Measurements from ENCODE around the gene PIN1.
A peak's percentile ranks its signal among the peaks of the same experiment; 100 is the strongest.

The PIN1 gene

GRCh38 chr19:9857076-9857721, 22.1 kb downstream of the PIN1 start:
- no peak for DNase-seq

GRCh38 chr19:9857920-9858746, 23.0 kb downstream of the PIN1 start:
- no peak for DNase-seq

- no peak for DNase-seq
Measured at GRCh38 chr19:9858766-9859165, 23.6 kb downstream of the PIN1 start.

- DNase-seq, result no peak
Measured at GRCh38 chr19:9860407-9860806, 25.3 kb downstream of the PIN1 start.

- no peak for DNase-seq
Measured at GRCh38 chr19:9861503-9861902, 26.4 kb downstream of the PIN1 start.

- DNase-seq, result no peak
Measured at GRCh38 chr19:9862938-9863337, 27.8 kb downstream of the PIN1 start.

GRCh38 chr19:9863759-9864158, 28.6 kb downstream of the PIN1 start:
- DNase-seq, result no peak

GRCh38 chr19:9865732-9866501, 30.8 kb downstream of the PIN1 start:
- DNase-seq, result no peak

GRCh38 chr19:9868983-9869617, 34.0 kb downstream of the PIN1 start:
- no peak for DNase-seq

GRCh38 chr19:9871626-9872338, 36.7 kb downstream of the PIN1 start:
- DNase-seq, result no peak

- no peak for DNase-seq
Measured at GRCh38 chr19:9872618-9873242, 37.6 kb downstream of the PIN1 start.

- no peak for DNase-seq
Measured at GRCh38 chr19:9875031-9875627, 40.0 kb downstream of the PIN1 start.

- no peak for DNase-seq
Measured at GRCh38 chr19:9875796-9876195, 40.7 kb downstream of the PIN1 start.

- peak; percentile 84 for DNase-seq
Measured at GRCh38 chr19:9877780-9878510, 42.8 kb downstream of the PIN1 start.

GRCh38 chr19:9878511-9879196, 43.5 kb downstream of the PIN1 start:
- peak; percentile 64 for DNase-seq

- DNase-seq, result no peak
Measured at GRCh38 chr19:9881720-9882119, 46.6 kb downstream of the PIN1 start.

- no peak for DNase-seq
Measured at GRCh38 chr19:9883231-9883758, 48.2 kb downstream of the PIN1 start.

- DNase-seq, result no peak
Measured at GRCh38 chr19:9883764-9884163, 48.6 kb downstream of the PIN1 start.

- peak; percentile 55 for DNase-seq
Measured at GRCh38 chr19:9885077-9885552, 50.0 kb downstream of the PIN1 start.

All from fibroblast of skin of back (primary cell).